ENCODE measurements around the gene PTPRN2. TPM values are rescaled to one million over a fixed set of nuclear protein-coding genes. Genes with fewer than 3 reads are reported as not detected.
A peak's percentile ranks its signal among the peaks of the same experiment; 100 is the strongest.

The PTPRN2 gene
- total RNA-seq, 1 donor from 2014 or later = 2.4 TPM

- DNase-seq (ENCODE audit: low read depth in 2 of 2) = no peak
Observed at GRCh38 chr7:158369866-158370265, 217.8 kb downstream of the PTPRN2 start.

- DNase-seq (ENCODE audit: low read depth in 2 of 2) = no peak
Observed at GRCh38 chr7:158369290-158369689, 218.3 kb downstream of the PTPRN2 start.

- DNase-seq (ENCODE audit: low read depth in 2 of 2) = no peak
Observed at GRCh38 chr7:158368449-158368848, 219.2 kb downstream of the PTPRN2 start.

DNA sequence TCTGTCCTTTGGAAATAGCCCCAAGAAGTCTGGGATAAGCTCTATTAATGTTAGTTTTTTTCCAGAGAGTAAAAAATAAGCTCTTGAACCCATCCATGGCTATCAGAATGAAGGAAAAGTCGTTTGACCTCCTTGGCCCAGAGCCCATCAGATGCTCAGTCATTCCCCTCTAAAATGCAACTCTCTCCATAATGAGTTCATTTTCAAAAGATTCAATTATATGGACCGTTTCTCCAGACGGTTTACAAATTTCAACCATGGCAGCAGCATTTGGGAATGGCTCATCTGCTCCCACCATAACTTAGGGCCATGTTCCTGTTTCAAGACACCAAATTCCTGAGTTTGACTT is 220.0 kb downstream of the PTPRN2 start:
- no peak for DNase-seq (ENCODE audit: low read depth in 2 of 2)

GRCh38 chr7:158366916-158367633 is 220.5 kb downstream of the PTPRN2 start:
- no peak for DNase-seq (ENCODE audit: low read depth in 2 of 2)

DNA sequence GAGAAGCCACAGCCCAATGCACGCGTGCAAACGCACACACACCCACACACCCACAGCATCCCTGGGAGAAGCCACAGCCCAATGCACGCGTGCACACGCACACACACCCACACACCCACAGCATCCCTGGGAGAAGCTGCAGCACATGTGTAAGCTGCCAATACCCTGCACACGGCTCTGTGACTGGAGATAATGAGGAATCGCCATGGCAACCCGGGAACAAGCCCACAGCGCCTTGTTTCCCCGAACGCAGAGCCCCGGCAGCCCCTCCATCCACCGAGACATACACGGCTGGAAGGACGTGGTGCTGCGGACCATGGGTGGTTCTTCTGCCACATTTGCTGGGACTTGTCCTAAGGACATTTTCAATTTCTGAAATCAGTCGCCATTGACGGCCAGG is 221.3 kb downstream of the PTPRN2 start:
- no peak for DNase-seq (ENCODE audit: low read depth in 2 of 2)

DNA sequence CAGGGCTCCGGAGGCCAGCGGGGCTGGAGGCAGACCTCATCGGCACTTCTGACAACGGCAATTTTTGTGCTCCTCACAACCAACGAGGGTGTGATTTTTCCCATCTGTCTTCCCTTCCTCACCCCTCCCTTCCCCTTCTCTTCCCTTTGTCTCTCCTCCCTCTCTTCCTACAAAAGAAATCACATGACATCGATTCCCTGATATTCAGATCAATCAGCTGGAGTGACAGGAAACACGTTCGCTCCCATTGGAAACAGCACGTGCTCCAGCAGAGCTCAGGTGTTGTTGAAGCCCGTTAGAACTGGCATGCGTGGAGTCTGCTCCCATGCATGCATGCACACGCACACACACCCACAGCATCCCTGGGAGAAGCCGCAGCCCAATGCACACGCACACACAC is 222.4 kb downstream of the PTPRN2 start:
- DNase-seq (ENCODE audit: low read depth in 2 of 2) = no peak

GRCh38 chr7:158364451-158364850 is 223.2 kb downstream of the PTPRN2 start:
- no peak for DNase-seq (ENCODE audit: low read depth in 2 of 2)

GRCh38 chr7:158362912-158363905 is 224.4 kb downstream of the PTPRN2 start:
- no peak for DNase-seq (ENCODE audit: low read depth in 2 of 2)

DNA sequence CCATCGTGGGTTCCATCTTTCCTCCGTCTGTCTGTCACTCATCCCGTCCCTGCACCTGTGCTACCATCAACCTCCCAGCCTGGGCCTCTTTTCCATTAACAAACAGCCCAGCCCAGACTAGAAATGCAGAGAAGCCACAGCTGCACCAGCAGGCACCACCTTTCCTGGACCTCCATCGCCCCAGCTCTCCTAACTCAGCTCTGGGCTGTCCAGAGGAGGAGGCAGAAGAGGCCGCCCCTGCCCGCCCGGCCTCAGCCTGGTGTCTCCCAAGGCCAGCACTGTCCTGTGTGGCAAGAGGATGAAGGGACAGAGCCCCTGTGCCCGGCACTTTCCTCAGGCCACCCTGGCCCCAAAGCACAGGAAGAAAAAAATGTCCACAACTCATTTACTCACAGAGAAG is 225.6 kb downstream of the PTPRN2 start:
- DNase-seq (ENCODE audit: low read depth in 2 of 2) = no peak

DNA sequence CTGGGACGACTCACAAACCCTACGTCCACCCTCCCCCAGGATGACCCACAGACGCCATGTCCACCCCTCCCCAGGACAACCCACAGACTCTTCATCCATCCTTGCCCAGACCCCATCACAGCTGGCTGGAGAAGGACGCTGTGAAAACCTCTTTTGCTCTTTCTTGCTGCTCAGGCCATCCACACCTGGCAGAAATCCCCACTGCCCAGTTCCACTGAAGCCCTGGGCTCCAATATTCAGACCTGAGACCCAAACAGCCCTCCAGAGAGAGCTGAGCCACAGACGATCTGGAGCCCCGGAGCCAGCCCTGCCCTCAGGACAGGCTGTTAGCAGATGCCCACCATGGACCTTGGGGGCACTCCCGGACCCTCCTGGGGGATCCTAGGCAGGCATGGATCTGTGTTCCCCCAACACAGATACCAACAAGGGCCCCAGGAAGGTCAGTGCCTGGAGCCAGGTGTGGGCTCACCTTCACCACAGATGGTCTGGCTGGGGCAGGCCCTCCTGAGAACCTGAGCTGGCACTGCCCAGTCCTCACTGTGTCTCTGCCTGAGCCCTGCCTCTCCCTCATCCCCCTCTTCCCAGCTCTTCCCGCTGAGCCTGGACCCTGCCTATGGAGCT is 226.2 kb downstream of the PTPRN2 start:
- no peak for DNase-seq (ENCODE audit: low read depth in 2 of 2)

DNA sequence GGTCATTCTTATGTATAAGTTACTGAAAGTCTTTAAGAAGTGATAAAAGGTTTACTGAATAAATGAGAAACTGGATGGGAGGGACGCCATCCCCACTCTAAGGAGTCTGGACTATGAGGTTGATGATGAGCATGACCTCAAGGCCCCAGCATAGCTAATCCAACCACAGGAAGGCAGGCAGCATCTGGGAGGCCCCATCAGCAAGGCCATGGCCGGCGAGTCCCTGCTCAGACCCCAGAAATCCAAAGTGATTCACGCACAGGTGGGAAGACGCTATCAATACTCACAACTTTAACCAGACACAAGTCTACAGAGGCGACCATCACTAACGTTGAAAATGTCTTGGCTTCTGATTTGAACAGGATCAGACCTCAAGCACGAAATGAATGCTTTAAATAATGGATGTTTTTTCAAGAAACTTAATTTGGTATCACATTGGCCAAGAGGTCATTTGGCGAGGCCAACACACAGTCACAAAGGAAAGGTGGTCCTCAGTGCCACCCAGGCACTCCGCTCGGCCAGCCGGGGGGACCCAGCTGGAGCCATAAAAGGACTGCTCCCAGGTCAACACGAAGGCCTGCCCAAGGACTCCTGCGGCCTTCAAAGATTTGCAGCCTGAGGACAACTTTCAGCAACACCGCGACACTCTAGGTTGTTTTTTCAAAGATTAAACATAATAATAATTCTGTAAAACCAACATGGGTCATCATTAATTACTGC is 228.5 kb downstream of the PTPRN2 start:
- DNase-seq (ENCODE audit: low read depth in 2 of 2) = no peak

DNA sequence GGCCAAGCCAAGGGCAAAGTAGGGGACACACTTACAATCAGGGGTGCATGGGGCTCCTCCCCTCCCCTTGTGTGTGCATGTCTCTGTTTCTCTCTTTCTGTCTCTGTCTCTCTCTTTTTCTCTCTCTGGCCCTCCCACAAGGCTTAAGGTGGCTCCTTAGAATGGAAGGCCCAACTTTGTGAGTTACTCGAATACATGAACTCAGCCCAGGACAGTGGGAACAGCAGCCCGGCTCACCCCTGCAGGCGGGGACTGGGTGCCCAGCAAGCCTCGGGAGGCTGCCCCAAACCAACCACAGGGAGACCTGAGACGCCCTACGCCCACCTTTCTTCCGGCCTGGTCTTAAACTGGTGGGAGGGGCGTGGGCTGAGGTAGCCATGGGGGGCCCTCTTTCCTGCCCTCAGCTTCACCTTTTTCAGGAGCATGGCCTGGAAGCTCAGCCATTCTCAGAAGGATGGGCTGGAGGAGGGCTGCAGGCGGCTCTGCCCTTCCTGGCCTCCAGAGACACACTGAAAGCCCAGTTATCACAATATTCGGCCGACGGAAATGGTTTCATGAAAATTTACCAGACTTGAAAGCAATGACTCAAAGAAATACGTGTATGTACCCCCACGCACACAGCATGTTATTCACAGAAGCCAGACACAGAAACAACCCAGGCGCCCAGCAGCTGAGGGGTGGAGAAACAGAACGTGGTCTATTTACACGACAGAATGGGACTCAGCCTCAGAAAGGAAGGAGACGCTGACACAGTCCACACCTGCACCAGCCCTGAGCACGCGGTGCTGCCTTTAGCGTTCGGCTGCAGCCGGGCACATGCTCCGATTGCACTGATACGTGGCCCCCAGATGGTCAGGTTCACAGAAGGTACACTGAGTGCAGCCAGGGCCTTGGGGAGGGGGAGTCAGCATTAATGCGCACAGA is 229.5 kb downstream of the PTPRN2 start:
- DNase-seq (ENCODE audit: low read depth in 2 of 2) = no peak

DNA sequence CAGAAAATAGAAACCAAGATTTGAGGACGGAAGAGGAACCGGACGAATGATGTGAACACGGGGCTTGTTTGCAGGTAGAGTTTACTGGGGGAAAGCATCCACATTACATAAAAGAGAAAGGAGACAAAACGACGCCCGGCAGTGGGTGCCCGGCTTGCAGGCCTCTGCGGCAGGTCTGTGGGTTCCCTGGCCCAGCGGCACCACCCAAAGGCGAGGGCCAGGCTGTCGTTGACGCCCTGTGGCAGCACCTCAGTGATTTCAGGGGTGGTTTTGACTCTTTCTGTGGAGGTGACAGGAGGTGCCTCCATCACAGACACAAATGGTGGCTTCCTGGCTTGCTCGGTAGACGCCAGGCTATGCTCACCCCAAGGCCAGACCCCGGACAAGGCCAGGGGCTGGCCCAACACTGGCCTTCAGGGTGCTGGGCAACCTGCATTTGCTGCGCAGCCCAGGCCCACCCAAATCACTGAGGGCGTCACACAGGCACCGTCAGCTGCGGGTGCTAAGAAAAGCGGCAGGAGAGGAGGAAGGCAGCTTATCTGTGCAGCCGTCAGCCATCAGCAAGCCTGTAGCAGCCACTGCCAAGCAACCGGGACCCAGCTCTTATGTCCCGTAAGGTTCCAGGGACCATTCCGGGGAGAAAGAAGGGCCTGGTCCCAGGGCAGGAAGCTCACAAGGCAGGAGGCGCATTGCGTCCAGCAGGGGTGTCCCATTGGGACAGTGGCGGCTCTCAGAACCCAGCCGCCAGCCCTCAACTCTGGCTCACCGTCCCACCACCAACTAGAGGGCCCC is 230.3 kb downstream of the PTPRN2 start:
- DNase-seq (ENCODE audit: low read depth in 2 of 2) = no peak

- DNase-seq (ENCODE audit: low read depth in 2 of 2) = no peak
Observed at GRCh38 chr7:158356454-158356853, 231.2 kb downstream of the PTPRN2 start.

DNA sequence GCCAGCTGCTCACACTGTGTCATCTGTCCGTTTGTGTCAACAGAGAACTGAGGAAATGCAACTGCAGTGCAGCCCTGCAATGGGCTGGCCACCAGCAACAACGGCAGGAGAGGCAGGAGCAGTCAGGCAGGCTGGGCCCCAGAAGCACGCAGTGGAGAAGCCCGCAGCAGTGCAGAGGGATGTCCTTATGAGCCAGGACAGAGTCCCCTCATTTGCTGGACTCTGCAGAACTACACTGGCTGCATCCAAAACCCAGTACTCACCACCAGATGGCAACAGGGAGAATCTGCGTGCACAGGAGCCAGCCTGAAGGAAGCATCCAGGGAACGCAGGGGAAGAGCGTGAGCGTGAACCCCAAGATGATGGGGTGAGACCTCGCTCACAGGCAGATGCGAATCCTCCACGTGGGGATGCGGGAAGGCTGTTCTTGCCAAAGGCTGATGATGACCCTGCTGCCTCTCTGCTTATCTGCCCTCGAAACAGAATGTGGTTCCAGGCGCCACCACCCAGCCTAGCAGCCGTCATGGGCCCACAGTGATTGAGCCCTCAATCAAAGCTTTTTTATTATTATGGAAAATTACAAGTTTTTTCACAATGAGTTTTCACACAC is 232.1 kb downstream of the PTPRN2 start:
- no peak for DNase-seq (ENCODE audit: low read depth in 2 of 2)

DNA sequence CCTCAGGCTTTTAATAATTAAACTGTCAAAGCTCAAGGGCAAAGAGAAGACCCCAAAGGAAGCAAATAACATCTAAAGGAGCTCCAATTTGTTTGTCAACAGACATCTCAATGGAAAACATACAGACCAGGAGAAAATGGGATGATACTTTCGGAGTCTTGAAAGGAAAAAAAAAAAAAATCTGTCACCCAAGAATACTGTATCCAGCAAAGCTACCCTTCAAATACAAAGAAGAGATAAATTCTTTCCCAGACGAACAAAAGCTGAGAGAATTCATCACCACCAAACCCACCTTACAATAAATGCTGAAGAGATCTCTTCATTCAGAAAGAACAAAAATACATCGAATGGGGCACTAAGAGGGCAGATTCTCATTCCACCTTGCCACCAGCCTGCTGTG is 232.8 kb downstream of the PTPRN2 start:
- no peak for DNase-seq (ENCODE audit: low read depth in 2 of 2)

DNA sequence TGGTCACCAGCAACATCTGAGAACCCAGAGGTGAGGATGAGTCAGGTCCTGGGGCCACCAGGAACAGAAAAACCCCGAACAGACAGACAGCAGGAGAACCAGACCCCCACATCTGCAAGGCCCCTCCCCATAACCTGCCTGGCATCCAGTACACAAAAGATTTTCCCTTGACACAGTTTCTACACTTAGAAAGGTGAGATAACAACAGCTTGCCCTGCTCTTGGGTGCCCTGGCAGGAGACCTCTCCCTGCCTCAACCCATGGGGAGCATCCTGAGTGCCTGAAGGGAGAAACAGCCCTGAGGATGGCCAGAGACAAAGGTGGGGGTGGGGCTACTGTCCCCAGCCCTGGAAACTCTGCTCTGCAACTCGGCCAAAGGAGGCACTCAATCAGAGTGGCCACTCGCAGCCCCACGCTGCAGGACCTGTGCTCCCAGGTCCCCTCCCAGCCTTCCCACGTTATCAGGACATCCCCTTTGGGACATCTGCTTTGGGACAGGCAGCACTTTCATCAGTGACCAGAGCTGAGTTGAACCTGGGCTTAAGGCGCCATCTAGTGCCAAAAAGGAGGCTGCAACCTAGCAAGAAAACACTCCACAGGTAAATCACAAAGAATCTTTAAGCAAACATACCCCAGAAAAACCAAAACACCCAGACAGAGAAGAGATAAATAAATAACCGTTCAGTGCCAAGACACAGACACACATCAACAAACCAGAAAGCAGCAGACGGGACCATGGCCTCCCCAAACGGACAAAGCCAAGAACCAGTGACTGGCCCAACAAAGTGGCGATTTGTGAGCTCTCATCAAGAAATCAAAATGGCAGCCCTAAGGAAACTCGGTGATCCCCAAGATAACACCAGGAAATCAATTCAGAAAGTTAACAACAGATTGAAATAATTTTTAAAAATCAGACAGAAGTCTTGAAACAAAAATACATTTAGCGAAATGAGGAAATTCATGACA is 233.7 kb downstream of the PTPRN2 start:
- DNase-seq (ENCODE audit: low read depth in 2 of 2) = peak in 1 of 2 donors; percentile 32
